Karpas-422 (cell line): ENCODE results near the gene CTNND2. TPM values are rescaled to one million over a fixed set of nuclear protein-coding genes. Genes with fewer than 3 reads are reported as not detected.

ENCODE experiments used
- DNase-seq: peaks from one replicate; pipeline ENCODE4 v3.0.0-alpha.2; 2015
- H2AFZ ChIP-seq: fragments of 200-600 bp; sonication (generic); 2 replicates; pipeline ENCODE4 v1.6.1; 2014; ENCODE audit warnings: antibody characterized with exemption, low read length, mixed read lengths
- H3K27ac ChIP-seq: fragments of 200-600 bp; sonication (generic); 2 replicates; pipeline ENCODE4 v1.5.1; 2014; ENCODE audit warnings: mild to moderate bottlenecking, low read length, moderate library complexity
- H3K27me3 ChIP-seq: fragments of 200-600 bp; sonication (generic); 2 replicates; pipeline ENCODE4 v1.6.1; 2014; ENCODE audit warnings: low read length, mixed read lengths
- H3K36me3 ChIP-seq: fragments of 200-600 bp; sonication (generic); 2 replicates; pipeline ENCODE4 v1.6.1; 2014; ENCODE audit warnings: low read length, mixed read lengths; ENCODE audit not compliant: insufficient read depth
- H3K4me1 ChIP-seq: fragments of 200-600 bp; sonication (generic); 2 replicates; pipeline ENCODE4 v1.6.1; 2014; ENCODE audit warnings: mild to moderate bottlenecking, low read length, mixed read lengths
- H3K4me2 ChIP-seq: fragments of 200-600 bp; sonication (generic); 2 replicates; pipeline ENCODE4 v1.6.1; 2014; ENCODE audit warnings: low read length, low read depth, mild to moderate bottlenecking; ENCODE audit not compliant: poor library complexity, severe bottlenecking
- H3K4me3 ChIP-seq: fragments of 200-600 bp; sonication (generic); 2 replicates; pipeline ENCODE4 v1.5.1; 2014; ENCODE audit warnings: mild to moderate bottlenecking, antibody characterized with exemption, low read length, mixed read lengths
- H3K79me2 ChIP-seq: fragments of 200-600 bp; sonication (generic); 2 replicates; pipeline ENCODE4 v1.6.1; 2014; ENCODE audit warnings: mild to moderate bottlenecking, low read length, mixed read lengths
- H3K9ac ChIP-seq: fragments of 200-600 bp; sonication (generic); 2 replicates; pipeline ENCODE4 v1.6.0; 2014; ENCODE audit warnings: low read length
- H3K9me2 ChIP-seq: fragments of 200-600 bp; sonication (generic), shearing (Covaris generic); replicated peaks from 2 replicates; pipeline ENCODE4 v1.6.0; 2014; ENCODE audit warnings: mild to moderate bottlenecking, low read length, moderate library complexity; ENCODE audit not compliant: insufficient read depth
- H3K9me3 ChIP-seq: fragments of 300-700, 200-600 bp; sonication (generic); 2 replicates; pipeline ENCODE4 v1.6.1; 2014; ENCODE audit warnings: low read length, mixed read lengths
- H4K20me1 ChIP-seq: fragments of 200-600 bp; sonication (generic); 2 replicates; pipeline ENCODE4 v1.6.1; 2014; ENCODE audit warnings: mild to moderate bottlenecking, antibody characterized with exemption, low read length, low read depth; ENCODE audit not compliant: insufficient read depth
- total RNA-seq: library from RNA; depleted of rRNA; stranded (reverse); fragments of >200 nt; shearing (Covaris generic); gene quantifications from 2 replicates; pipeline ENCODE4 v1.2.3, GENCODE V29; 2014; ENCODE audit warnings: low replicate concordance

CTNND2 gene
- total RNA-seq, 1 experiment from 2014 or later: not detected

- H3K27me3 ChIP-seq: no peaks in the 10 kb centered on the region
- no peaks in the 10 kb centered on the region for H3K4me1 ChIP-seq
- no peak overlapping the region for H2AFZ ChIP-seq
- no peaks in the 10 kb centered on the region for H3K36me3 ChIP-seq
- no peaks in the 10 kb centered on the region for H3K79me2 ChIP-seq
- no peaks in the 10 kb centered on the region for H3K9me2 ChIP-seq
- H3K27ac ChIP-seq: no peak overlapping the region
- no peak for DNase-seq
- H3K9me3 ChIP-seq: no peaks in the 10 kb centered on the region
- no peak overlapping the region for H3K9ac ChIP-seq
- no peak overlapping the region for H3K4me3 ChIP-seq
- no peaks in the 10 kb centered on the region for H4K20me1 ChIP-seq
- no peak overlapping the region for H3K4me2 ChIP-seq
These were observed 689.2 kb downstream of the CTNND2 start for GRCh38 chr5:11214864-11215644.

- Histone ChIP-seq H3K9ac (no peak overlapping the region), H3K4me2 (no peak overlapping the region), H3K27me3 (no peaks in the 10 kb centered on the region), H3K4me3 (no peak overlapping the region), H3K4me1 (no peaks in the 10 kb centered on the region), H3K9me2 (no peaks in the 10 kb centered on the region), H2AFZ (no peak overlapping the region), H3K9me3 (no peaks in the 10 kb centered on the region), H3K27ac (no peak overlapping the region), H4K20me1 (no peaks in the 10 kb centered on the region), H3K79me2 (no peaks in the 10 kb centered on the region), H3K36me3 (no peaks in the 10 kb centered on the region)
- DNase-seq: no peak
These were observed 691.5 kb downstream of the CTNND2 start for GRCh38 chr5:11212706-11213105.

- no peaks in the 10 kb centered on the region for H4K20me1 ChIP-seq
- no peaks in the 10 kb centered on the region for H3K4me1 ChIP-seq
- H3K4me2 ChIP-seq: no peak overlapping the region
- H3K36me3 ChIP-seq: no peaks in the 10 kb centered on the region
- no peak overlapping the region for H3K4me3 ChIP-seq
- H2AFZ ChIP-seq: no peak overlapping the region
- H3K9me3 ChIP-seq: no peaks in the 10 kb centered on the region
- no peak for DNase-seq
- no peaks in the 10 kb centered on the region for H3K27me3 ChIP-seq
- H3K9me2 ChIP-seq: no peaks in the 10 kb centered on the region
- no peak overlapping the region for H3K9ac ChIP-seq
- no peaks in the 10 kb centered on the region for H3K79me2 ChIP-seq
- no peak overlapping the region for H3K27ac ChIP-seq
These were observed 706.5 kb downstream of the CTNND2 start for GRCh38 chr5:11197726-11198125.

- no peak for DNase-seq
- Histone ChIP-seq H2AFZ (no peak overlapping the region), H3K9ac (no peak overlapping the region), H3K27ac (no peak overlapping the region), H3K4me1 (no peaks in the 10 kb centered on the region), H3K4me2 (no peak overlapping the region), H3K27me3 (no peaks in the 10 kb centered on the region), H3K9me2 (no peaks in the 10 kb centered on the region), H4K20me1 (no peaks in the 10 kb centered on the region), H3K9me3 (no peaks in the 10 kb centered on the region), H3K4me3 (no peak overlapping the region), H3K36me3 (no peaks in the 10 kb centered on the region), H3K79me2 (no peaks in the 10 kb centered on the region)
These were observed 712.6 kb downstream of the CTNND2 start for GRCh38 chr5:11191673-11192072.

GRCh38 chr5:11182441-11183080 lies 721.7 kb downstream of the CTNND2 start:
- Histone ChIP-seq H3K9ac (no peak overlapping the region), H3K4me3 (no peak overlapping the region), H3K79me2 (no peaks in the 10 kb centered on the region), H2AFZ (no peak overlapping the region), H3K9me3 (no peaks in the 10 kb centered on the region), H3K4me2 (no peak overlapping the region), H3K9me2 (no peaks in the 10 kb centered on the region), H3K27ac (no peak overlapping the region), H3K27me3 (no peaks in the 10 kb centered on the region), H3K4me1 (peaks cover 5% of the 10 kb centered on the region), H4K20me1 (no peaks in the 10 kb centered on the region), H3K36me3 (no peaks in the 10 kb centered on the region)
- peak; percentile 75 for DNase-seq

GRCh38 chr5:11181940-11182339 lies 722.3 kb downstream of the CTNND2 start:
- Histone ChIP-seq H3K9ac (no peak overlapping the region), H3K9me3 (no peaks in the 10 kb centered on the region), H3K9me2 (no peaks in the 10 kb centered on the region), H3K79me2 (no peaks in the 10 kb centered on the region), H3K4me1 (peaks cover 5% of the 10 kb centered on the region), H3K4me3 (no peak overlapping the region), H2AFZ (no peak overlapping the region), H3K4me2 (no peak overlapping the region), H3K36me3 (no peaks in the 10 kb centered on the region), H3K27me3 (no peaks in the 10 kb centered on the region), H3K27ac (no peak overlapping the region), H4K20me1 (no peaks in the 10 kb centered on the region)
- DNase-seq: peak; percentile 1

- no peak overlapping the region for H2AFZ ChIP-seq
- H3K27me3 ChIP-seq: no peaks in the 10 kb centered on the region
- H3K36me3 ChIP-seq: no peaks in the 10 kb centered on the region
- H4K20me1 ChIP-seq: no peaks in the 10 kb centered on the region
- peaks cover 5% of the 10 kb centered on the region for H3K4me1 ChIP-seq
- H3K4me2 ChIP-seq: no peak overlapping the region
- H3K9me3 ChIP-seq: no peaks in the 10 kb centered on the region
- H3K9me2 ChIP-seq: no peaks in the 10 kb centered on the region
- no peak overlapping the region for H3K4me3 ChIP-seq
- H3K9ac ChIP-seq: no peak overlapping the region
- peak; percentile 21 for DNase-seq
- H3K79me2 ChIP-seq: no peaks in the 10 kb centered on the region
- no peak overlapping the region for H3K27ac ChIP-seq
These were observed 723.4 kb downstream of the CTNND2 start for GRCh38 chr5:11180890-11181289.

GRCh38 chr5:11177999-11178711 lies 726.1 kb downstream of the CTNND2 start:
- DNase-seq: peak; percentile 15
- Histone ChIP-seq H3K79me2 (no peaks in the 10 kb centered on the region), H3K27me3 (no peaks in the 10 kb centered on the region), H3K4me1 (peaks cover 5% of the 10 kb centered on the region), H3K9me3 (no peaks in the 10 kb centered on the region), H3K9me2 (no peaks in the 10 kb centered on the region), H3K4me2 (no peak overlapping the region), H3K9ac (no peak overlapping the region), H3K27ac (no peak overlapping the region), H3K36me3 (no peaks in the 10 kb centered on the region), H2AFZ (no peak overlapping the region), H4K20me1 (no peaks in the 10 kb centered on the region), H3K4me3 (no peak overlapping the region)
